Raji (cell line): Measurements from ENCODE around the gene TNNI3K.

Experiments used
- POLR2A ChIP-seq: IDR thresholded peaks from 2 replicates; pipeline ENCODE4 v1.6.1; 2011; ENCODE audit warnings: low read depth, low read length, control low read depth; ENCODE audit not compliant: insufficient read depth

The TNNI3K gene

DNA sequence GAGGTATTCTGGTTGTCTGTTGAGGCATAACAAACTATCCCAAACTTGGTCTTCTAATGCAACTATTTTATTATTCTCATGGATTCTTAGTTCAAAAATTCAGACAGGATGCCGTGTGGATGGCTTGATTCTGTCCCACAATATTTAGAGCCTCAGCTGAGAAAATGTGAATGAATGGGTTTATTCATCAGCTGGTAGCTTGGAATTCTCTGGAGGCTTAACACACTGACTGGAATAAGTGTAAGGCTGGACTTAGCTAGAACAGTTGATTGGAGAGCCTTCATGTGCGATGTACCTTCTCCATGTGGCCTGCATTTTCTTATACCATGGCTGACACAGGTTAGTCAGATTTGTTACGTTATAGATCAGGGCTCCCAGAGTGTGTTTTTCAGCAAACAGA is 30.8 kb downstream of the TNNI3K start:
- no peak for TF ChIP-seq POLR2A

GRCh38 chr1:74271503-74271902 is 36.3 kb downstream of the TNNI3K start:
- TF ChIP-seq POLR2A: no peak

DNA sequence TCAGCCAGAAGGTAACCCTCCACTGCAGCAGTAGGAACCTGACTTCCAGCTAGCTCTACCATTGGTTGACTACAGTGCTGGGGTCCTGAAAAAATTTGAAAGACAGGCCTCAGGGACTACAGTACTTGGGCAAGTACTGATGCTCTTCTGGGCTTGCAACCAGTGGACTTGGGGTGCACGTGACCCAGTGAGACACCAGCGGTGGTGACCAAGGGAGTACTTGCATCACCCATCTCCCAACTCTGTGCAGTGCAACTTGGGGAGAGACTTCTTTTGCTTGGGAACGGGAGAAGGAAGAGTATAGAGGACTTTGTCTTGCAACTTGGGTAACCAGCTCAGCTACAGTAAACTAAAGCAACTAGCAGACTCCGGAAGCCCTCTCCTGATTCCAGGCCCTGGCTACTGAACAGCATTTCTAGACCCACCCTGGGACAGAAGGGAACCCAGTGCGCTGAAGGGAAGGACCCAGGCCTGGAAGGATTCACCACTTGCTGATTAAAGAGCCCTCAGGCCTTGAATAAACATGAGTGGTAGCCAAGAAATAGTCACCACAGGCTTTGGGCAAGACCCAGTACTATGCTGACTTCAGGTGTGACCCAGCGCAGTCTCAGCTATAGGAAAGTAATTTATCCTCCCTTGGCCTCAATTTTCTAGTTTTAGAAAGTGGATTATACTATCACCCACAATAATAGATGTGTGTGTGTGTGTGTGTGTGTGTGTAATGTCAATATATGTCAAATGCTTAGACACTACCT is 45.6 kb downstream of the TNNI3K start:
- no peak for TF ChIP-seq POLR2A

GRCh38 chr1:74286414-74286813 is 51.2 kb downstream of the TNNI3K start:
- TF ChIP-seq POLR2A: no peak

GRCh38 chr1:74314438-74314837 is 79.3 kb downstream of the TNNI3K start:
- no peak for TF ChIP-seq POLR2A

- TF ChIP-seq POLR2A: no peak
Observed at GRCh38 chr1:74316302-74316701, 81.1 kb downstream of the TNNI3K start.

GRCh38 chr1:74317663-74318062 is 82.5 kb downstream of the TNNI3K start:
- TF ChIP-seq POLR2A: no peak

GRCh38 chr1:74323937-74324473 is 88.8 kb downstream of the TNNI3K start:
- no peak for TF ChIP-seq POLR2A

DNA sequence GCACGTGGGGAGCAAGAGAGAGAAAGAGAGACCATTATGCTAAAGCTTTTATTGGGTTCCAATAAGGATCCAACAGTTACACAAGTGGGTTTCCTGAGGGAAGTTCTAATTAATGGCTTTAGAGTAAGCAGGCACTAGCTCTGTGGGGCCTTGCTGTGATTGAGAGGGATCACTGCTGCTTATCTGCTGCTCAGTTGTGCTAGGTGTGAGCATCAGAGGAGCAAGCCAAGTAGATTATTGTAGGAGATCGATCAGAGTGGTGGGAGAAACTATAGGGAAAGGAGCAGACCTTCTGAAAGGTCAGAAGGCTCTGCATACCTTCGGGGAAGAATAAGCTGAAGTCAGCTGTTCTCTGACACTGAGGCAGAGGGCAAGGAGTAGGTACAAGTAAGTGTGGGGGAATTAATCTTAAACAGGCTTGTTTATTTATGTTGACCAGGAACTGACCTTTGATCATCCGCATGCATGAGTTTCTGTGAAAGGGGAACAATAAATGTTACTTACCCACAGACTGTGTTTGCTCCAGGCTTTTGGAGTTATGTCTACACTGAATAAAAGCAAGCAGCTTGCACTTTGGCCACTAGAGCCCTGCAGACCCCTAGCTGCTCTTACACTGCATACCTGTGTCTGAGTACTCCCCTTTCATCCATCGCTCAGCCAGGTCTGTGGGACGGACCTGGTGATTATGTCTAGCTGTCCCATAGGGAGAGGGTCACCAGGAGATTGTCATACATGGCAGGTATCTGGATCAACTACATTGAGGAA is 89.7 kb downstream of the TNNI3K start:
- no peak for TF ChIP-seq POLR2A

- TF ChIP-seq POLR2A: no peak
Observed at GRCh38 chr1:74328851-74329250, 93.7 kb downstream of the TNNI3K start.

GRCh38 chr1:74333244-74333643 is 98.1 kb downstream of the TNNI3K start:
- TF ChIP-seq POLR2A: no peak

DNA sequence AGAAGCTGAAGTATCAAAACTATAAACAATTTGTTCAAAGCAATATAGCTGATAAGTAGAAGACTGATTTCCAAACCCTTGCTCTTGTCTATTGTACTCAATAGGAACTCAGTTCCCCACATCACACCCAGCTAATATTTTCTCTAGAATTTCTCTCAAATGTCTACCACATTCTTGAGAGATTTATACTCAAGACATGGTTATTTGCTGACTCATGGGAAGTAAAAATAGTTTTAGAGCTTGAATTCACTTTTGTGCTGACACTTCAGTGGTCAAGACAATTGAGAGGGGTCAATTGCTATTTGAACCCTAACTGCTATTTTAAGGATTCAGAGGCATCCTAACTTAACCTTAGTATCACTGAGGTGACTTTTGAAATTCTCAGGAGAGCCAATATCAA is 99.0 kb downstream of the TNNI3K start:
- TF ChIP-seq POLR2A: no peak

DNA sequence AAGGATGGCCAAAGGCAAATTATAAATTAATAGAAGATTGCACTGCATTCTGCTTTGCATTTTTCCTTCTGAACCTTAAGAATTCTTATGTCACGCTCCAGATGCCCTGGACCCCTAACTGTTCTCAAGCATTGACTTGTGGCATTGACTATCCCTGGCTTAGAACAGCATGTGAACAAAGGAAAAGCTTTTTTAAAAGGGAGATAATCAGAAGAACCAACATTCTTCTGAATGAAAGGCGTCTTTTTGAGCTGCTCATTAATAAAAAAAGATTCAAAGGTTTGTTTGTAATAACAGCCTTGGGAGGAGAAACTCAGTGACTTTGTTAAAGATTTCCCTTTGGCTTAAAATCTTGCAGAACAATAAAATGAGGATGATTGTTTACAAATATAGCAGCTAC is 105.5 kb downstream of the TNNI3K start:
- no peak for TF ChIP-seq POLR2A

- TF ChIP-seq POLR2A: no peak
Observed at GRCh38 chr1:74341702-74342339, 106.6 kb downstream of the TNNI3K start.

- TF ChIP-seq POLR2A: no peak
Observed at GRCh38 chr1:74343216-74343615, 108.0 kb downstream of the TNNI3K start.

DNA sequence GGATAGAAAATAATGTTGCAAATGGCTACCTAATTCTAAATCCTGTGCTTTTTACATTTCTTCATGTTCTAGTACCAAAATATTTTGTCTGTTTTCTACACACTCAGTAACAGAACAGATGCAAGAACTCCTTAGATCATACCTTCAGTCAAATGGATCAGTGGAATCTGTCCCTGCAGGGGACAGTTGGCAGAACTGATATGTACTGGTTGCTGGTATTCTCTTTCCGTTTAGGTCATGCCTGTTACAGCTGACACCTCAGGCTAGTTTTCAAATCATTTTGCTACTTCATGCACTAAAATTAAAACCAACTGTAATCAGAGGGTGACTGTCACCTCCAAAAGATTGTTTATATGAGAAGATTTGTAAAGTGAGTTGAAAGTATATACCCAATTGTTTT is 109.2 kb downstream of the TNNI3K start:
- TF ChIP-seq POLR2A: no peak
